ENCODE data around the gene RNF181. TPM values are rescaled to one million over a fixed set of nuclear protein-coding genes. Genes with fewer than 3 reads are reported as not detected.
A peak's percentile ranks its signal among the peaks of the same experiment; 100 is the strongest.
"Not testable (repeated sequence)": the region's sequence is repeated elsewhere in the genome, so short reads cannot be mapped to it uniquely, and the experiment has no call there.

Gene RNF181
- total RNA-seq, 1 donor from 2014 or later: 67.9 TPM

- H3K9me3 Mint-ChIP-seq: no peaks in the 10 kb centered on the region
- TF ChIP-seq CTCF (conservative IDR thresholded peaks at IDR 0.05): no peak
- H3K27me3 Mint-ChIP-seq (ENCODE audit: low read depth): peaks cover 3% of the 10 kb centered on the region
- peaks cover 22% of the 10 kb centered on the region for H3K4me1 Mint-ChIP-seq
- no peak overlapping the region for H3K27ac Mint-ChIP-seq (ENCODE audit: unreplicated experiment)
- H3K4me3 Mint-ChIP-seq: no peak overlapping the region
- no peaks in the 10 kb centered on the region for H3K36me3 Mint-ChIP-seq (ENCODE audit: low read depth)
- no peak for DNase-seq (ENCODE audit: low read depth, low spot score)
Observed at GRCh38 chr2:85589181-85589580, 6.4 kb upstream of the RNF181 start.

- no peak overlapping the region for H3K4me3 Mint-ChIP-seq
Observed at GRCh38 chr2:85589982-85590791, 5.4 kb upstream of the RNF181 start.

GRCh38 chr2:85590950-85591349 lies 4.6 kb upstream of the RNF181 start:
- Mint-ChIP-seq H3K27ac (ENCODE audit: unreplicated experiment) (no peak overlapping the region), H3K4me1 (peaks cover 33% of the 10 kb centered on the region), H3K4me3 (peak overlapping the region; percentile 23), H3K36me3 (ENCODE audit: low read depth) (no peaks in the 10 kb centered on the region), H3K9me3 (no peaks in the 10 kb centered on the region), H3K27me3 (ENCODE audit: low read depth) (peaks cover 3% of the 10 kb centered on the region)
- TF ChIP-seq CTCF (conservative IDR thresholded peaks at IDR 0.05): no peak
- no peak for DNase-seq (ENCODE audit: low read depth, low spot score)

More at GRCh38 chr2:85589982-85590791, 5.4 kb upstream of the RNF181 start:
- Mint-ChIP-seq H3K4me1 (peaks cover 30% of the 10 kb centered on the region), H3K27ac (ENCODE audit: unreplicated experiment) (peak overlapping the region; percentile 83), H3K9me3 (no peaks in the 10 kb centered on the region), H3K36me3 (ENCODE audit: low read depth) (no peaks in the 10 kb centered on the region), H3K27me3 (ENCODE audit: low read depth) (peaks cover 3% of the 10 kb centered on the region)
- TF ChIP-seq CTCF (conservative IDR thresholded peaks at IDR 0.05): no peak
- no peak for DNase-seq (ENCODE audit: low read depth, low spot score)

DNA sequence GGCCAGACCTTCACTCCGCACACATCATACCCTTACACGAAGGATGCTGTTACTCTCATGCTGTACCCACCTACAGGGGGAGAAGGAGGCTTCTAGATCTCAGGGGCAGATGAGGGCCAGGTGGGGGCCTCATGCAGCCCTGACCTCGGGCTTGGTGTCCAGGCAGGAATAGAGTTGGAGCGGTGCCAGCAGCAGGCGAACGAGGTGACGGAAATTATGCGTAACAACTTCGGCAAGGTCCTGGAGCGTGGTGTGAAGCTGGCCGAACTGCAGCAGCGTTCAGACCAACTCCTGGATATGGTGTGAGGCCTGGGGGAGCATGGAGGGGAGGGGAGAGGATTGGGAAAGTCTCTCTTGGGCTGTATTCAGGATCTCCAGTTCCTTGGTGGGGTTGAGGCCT lies 4.0 kb upstream of the RNF181 start:
- peak overlapping the region; percentile 29 for H3K4me3 Mint-ChIP-seq
- H3K9me3 Mint-ChIP-seq: no peaks in the 10 kb centered on the region

DNA sequence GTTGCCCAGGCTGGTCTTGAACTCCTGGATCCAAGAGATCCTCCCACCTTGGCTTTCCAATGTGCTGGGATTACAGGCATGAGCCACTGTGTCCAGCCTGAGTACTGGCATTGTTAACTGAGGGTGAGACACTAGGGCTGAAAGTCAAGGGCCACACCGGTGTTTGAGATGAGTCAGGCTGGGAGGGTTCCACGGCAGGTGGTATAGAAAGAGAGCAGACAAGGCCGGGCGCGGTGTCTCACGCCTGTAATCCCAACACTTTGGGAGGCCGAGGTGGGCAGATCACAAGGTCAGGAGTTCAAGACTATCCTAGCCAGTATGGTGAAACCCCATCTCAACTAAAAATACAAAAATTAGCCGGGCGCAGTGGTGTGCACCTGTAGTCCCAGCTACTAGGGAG lies 3.2 kb upstream of the RNF181 start:
- H3K9me3 Mint-ChIP-seq; H3K27ac Mint-ChIP-seq (ENCODE audit: unreplicated experiment): not testable (repeated sequence)
- peak overlapping the region; percentile 38 for H3K4me3 Mint-ChIP-seq

More for the DNA sequence above, 4.0 kb upstream of the RNF181 start:
- H3K27me3 Mint-ChIP-seq (ENCODE audit: low read depth): peaks cover 3% of the 10 kb centered on the region
- no peak overlapping the region for H3K27ac Mint-ChIP-seq (ENCODE audit: unreplicated experiment)
- H3K36me3 Mint-ChIP-seq (ENCODE audit: low read depth): no peaks in the 10 kb centered on the region
- no peak for DNase-seq (ENCODE audit: low read depth, low spot score)
- no peak for TF ChIP-seq CTCF (conservative IDR thresholded peaks at IDR 0.05)
- peaks cover 38% of the 10 kb centered on the region for H3K4me1 Mint-ChIP-seq

GRCh38 chr2:85593023-85593422 lies 2.5 kb upstream of the RNF181 start:
- Mint-ChIP-seq H3K4me1 (peaks cover 31% of the 10 kb centered on the region), H3K9me3 (no peaks in the 10 kb centered on the region), H3K4me3 (peak overlapping the region; percentile 100), H3K27ac (ENCODE audit: unreplicated experiment) (no peak overlapping the region), H3K27me3 (ENCODE audit: low read depth) (no peaks in the 10 kb centered on the region), H3K36me3 (ENCODE audit: low read depth) (no peaks in the 10 kb centered on the region)
- no peak for DNase-seq (ENCODE audit: low read depth, low spot score)
- no peak for TF ChIP-seq CTCF (conservative IDR thresholded peaks at IDR 0.05)

More for the DNA sequence above, 3.2 kb upstream of the RNF181 start:
- H3K36me3 Mint-ChIP-seq (ENCODE audit: low read depth); H3K27me3 Mint-ChIP-seq (ENCODE audit: low read depth); DNase-seq (ENCODE audit: low read depth, low spot score): not testable (repeated sequence)
- peaks cover 38% of the 10 kb centered on the region for H3K4me1 Mint-ChIP-seq
